NCI-H510A treated with DMSO at 0.1 percent for 48 hours (cell line): ENCODE data around the gene MYH9.
A peak's percentile ranks its signal among the peaks of the same experiment; 100 is the strongest.

Experiments used
- DNase-seq: peaks from one replicate; lab custom pipeline; 2025; lab: John Stamatoyannopoulos, UW

MYH9 gene

DNA sequence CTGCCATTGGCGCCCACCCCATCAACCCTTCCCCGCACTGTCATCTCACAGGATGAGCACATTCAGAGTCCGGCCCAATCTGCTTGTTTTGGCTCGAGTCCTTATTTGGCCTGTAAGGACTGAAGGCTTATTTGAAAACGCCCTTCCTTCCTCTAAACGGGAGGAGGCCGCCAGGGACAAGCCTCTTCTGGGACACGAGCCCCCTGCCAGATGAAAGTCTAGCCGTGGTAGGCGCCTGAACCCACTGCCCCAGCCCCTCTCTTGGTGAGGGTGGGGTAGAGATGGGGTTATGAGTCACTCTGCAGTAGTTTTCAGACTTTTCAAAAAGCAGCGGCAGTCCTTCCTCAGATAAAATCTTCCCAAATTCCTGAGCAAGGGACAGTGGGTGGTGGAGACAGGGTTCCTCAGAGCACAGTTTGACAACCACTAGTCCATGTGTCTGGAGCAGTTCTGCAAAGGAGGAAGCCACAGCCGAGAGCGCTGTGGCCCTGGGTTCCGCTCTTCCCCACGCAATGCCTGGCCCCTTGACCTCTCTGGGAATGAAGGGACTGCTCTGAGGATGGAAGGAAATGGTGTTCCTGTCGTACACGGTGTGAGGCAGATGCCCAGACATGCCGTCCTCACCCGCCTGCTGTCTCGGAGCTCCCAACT, 57.0 kb downstream of the MYH9 start:
- no peak for DNase-seq

DNA sequence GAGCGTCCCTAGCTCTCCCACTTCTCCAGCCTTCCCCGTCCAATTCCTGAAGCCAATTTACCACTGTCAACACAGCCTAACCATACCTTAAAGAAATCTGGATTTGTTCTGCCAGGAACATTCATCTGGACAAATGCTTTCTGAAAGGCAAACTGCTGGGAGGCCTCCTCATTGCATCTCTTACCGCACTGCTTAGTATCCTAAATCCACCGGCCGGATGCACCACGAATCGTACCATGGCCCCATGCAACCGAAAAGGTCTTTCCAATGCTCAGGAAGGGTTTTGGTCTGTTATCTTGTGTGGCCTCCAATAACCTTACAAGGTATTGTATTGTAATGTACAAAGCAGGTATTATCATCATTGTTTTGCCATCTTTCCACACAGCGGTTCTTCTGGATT, 57.6 kb downstream of the MYH9 start:
- no peak for DNase-seq

DNA sequence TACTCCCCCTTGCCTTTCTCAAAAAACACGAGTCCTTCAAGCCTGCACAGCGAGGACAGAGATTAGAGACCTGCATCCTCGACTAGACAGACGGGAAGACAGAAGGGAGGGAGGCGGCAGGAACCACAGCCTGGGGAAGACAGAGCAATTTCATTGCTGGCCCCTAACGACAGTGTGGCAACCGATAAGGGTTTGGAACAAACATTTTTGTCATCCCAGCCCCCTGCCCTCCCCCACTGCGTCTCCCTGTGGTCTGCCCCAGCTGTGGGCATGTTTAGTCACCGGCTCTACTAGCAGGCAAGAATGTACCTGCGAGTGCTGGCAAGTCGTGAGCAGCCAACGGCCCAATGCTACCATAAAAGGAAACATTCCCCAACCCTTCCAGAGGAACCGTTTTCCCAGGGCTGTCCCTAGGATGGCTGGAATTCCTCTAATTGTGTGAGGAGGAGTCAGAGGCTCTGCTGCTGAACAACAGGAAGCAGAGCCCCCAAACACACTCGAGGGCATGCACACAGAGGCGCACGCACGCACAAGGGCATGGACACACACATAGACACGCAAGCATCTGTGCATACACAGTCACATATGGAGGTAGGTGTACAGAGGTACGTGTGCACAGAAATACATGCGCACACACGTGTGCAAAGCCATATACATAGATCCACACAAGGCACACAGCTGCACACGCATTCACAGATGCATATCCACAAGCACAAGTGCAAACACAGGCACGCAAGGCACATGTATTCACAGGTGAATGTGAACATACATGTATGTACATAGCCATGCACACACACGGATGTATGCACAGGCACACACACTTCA, 58.3 kb downstream of the MYH9 start:
- DNase-seq = peak; percentile 67

DNA sequence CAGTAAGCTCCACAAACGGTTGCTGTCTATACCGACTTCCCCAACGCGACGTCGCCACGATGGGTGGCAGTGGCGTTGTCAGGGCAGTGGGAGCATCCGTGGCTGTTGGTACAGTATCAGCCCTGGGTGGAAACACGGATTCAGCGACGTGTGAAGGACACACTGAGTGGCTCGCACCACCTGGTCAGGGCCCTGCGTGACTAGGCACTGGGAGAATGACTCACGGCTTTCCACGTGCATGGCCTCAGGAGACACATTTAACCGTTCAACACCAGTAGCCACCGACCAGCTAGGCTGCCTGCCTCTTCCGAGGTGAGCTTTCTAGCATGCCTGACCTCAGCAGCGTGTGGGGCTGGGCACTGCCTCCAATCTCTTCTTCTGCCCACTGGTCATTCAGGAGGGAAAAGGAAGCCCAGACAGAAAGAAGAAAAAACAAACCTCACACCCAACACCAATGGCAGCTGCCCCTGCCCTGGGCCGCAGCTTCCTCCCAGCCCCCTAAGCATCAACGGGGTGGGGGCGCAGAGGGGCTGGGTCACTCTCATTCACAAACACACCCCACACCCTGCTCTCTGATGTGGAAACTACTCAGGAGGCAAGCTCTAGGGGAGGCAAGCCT, 59.0 kb downstream of the MYH9 start:
- DNase-seq = no peak

DNA sequence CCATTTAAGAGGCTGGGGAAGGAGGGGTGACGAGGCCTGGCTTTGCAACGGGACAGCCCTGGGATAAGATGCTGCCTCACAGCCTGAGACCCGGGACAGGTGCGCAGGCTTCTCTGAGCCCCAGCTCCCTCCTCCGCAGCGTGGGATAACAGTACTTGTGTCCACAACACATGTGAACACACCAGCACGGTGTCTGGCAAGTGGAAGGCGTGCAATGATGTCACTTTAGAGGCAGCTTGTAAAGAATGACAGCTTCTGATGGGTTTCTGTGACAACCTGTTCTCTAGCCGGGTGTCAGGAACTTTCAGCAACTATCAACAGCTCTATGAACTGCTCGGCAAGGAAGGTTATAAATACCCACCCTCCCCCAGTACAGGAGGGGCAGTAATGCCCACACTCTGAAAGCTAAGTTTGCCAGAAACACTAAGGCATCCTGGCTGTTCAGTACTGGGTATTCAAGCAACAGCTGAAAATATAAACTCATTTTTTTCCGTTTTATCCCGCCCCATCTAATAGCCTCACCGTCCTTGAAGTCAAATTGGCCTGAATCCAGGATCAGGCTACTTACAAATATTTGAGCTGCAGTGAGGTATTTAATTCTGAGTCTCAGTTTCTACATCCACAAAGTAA, 59.7 kb downstream of the MYH9 start:
- no peak for DNase-seq

DNA sequence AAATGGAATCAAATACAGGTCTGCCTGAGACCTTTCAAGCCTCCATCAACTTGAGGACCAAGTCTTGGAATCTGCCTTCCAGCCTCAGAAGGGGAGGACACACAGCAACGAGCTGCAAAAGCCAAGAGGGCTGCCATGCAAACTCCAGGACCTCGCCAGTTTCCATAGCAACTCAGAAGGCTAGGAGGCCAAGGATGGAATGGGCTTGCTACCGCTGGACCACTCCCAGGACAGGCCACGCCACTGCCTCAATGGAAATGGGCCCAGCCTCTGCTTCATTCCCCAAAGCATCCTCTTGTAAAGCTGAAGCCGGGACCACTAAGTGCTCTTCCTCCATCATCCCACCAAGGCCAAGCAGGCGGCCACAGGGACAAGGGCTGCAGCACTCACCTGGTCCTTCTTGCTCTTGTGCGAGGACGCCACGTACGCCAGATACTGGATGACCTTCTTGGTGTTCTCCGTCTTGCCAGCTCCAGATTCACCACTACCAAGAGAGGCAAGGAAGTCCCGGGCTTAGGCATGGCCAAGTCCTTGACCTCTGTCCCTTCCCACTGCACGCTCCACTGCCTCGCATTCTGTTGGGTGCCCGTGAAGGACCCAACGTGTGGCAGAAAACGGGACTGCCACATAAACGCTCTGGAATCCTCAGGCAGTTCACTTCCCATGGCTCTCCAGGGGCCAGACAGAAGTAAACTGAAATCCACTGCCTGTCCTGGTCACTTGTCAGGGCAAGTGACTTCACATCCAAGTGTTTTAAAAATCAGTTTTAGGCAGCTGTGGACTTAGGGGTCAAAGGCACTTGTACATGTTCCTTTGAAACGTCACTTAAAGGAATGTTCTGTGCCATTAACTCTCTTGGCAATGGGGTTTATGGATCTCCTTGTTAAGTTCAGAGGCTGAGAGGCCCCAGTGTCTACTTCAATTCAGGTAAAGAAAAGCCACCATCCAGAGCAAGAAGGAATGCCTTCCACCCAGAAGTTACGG, 61.3 kb downstream of the MYH9 start:
- no peak for DNase-seq

DNA sequence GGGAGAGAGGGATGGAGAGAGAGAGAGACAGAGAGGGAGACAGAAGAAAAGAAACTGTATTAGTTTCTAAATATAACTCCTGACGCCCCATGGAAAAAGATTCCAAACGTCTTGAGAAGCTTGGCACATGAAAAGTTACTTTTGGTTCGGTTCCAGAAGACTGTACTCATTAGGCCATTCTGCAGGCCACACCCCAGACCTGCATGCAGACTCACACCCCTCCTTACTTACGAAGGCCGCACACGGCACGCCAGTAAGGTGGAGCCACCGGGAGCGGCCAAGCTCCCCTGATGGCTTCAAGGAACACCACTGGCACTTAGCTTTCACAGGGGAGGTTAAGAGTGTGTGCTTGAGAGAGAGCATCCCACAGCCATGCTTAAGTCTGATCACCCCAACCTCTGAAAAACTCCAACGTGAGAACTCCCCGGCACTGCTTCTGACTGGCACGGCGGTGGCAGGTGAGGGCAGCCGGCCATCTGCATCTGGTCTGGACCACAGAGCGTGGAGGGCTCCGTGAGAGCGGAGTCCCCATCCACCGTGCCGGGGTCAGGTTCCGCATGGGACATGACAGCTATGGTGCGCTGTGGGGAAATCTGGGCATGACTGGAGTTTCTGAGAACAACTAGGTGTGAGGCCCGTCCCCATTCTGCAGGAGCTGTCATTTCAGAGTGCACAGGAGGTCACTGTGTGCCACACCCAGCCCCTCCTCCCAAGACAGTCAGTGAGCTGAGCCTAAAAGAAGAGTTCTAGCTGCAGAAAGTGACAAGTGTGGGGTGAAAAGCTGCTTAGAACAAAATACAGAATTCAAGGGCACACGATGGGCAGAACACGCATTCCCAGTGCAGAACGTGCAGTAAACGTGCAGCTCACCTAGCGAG, 62.4 kb downstream of the MYH9 start:
- no peak for DNase-seq

DNA sequence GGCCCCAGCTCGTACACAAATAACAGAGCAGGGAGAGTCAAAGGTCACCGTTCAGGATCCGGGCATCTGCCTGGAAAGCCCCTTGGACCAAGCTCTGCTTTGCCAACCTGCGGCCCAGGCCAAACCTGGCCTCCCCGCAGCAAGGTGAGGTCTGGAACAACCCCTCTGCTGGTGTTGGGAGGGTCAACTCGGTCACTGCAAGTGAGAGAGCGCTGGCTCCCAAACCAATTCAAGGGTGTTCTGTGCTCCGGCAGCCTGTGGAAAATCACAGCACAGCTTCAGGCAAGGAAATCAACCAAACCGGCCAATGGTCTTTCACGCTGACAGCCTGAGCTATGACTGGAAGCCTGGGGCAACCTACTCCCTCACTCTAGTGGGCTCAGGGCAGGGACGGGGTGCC, 63.4 kb downstream of the MYH9 start:
- no peak for DNase-seq

DNA sequence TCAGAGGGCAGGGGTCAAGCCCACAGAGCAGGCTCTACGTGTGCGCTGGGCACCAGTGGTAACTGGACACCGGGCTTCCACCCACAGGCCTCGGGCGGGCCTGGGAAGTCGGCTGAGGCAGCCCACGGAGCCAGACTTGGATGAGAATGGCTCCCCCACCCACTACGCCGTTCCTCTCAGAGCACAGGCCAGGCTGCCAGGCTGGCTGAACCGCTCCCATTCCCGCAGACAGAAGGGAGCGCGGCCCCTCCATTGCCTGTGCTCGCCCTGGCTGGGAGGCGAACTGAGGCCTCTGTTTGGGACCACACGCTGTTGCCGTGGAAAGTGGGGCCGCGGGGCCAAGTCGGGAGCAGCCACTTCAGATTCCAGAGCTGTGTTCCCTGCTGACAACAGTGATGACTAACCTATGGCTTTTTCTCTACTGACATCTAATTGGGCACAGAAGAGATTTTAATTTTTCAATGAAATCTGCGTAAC, 63.9 kb downstream of the MYH9 start:
- no peak for DNase-seq

DNA sequence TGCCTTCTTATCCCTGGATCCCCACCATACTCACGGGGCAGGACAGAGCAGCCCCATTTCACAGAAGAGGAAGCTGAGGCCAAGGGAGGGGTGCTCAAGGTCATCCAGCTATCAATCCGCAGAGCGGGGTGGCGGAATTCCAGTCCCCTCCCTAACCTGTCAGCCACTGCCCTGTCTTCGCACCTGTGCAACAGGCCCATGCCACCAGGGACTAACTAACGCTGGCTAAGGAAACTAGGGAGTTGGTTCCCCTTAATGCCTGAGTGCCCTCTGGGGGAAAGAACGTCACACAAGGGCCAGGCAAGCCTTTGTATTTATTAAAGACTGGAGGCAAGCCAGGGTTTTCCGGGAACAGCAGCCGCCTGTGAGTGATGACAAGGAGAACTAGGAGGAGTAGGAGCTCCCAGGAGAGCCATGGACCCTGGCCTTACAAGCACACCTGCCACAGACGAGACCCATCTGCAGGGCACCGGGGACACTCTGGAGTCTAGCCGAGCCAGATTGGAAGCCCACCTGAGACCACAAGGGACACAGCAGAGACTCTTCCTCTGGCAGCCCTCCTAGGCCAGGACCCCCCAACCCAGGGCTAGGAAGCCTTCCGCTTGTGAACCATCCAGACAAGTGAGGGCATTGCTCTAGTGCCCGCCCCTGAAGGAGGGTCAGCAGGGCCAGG, 64.4 kb downstream of the MYH9 start:
- no peak for DNase-seq

DNA sequence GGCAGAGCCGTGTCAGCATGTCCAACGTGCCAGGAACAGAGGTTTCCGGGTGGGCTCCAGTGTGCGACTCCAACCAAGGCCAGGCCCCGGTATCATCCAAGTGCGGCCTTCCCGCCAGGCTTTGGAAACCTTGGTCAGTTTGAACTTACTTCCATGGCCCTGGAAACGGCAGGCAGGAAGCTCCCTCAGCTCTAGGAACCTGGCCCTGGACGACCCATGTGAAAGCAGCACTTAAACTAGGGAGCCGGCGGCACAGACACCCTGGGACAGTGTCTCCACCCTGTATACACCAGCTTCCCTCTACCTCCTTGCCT, 65.2 kb downstream of the MYH9 start:
- no peak for DNase-seq

DNA sequence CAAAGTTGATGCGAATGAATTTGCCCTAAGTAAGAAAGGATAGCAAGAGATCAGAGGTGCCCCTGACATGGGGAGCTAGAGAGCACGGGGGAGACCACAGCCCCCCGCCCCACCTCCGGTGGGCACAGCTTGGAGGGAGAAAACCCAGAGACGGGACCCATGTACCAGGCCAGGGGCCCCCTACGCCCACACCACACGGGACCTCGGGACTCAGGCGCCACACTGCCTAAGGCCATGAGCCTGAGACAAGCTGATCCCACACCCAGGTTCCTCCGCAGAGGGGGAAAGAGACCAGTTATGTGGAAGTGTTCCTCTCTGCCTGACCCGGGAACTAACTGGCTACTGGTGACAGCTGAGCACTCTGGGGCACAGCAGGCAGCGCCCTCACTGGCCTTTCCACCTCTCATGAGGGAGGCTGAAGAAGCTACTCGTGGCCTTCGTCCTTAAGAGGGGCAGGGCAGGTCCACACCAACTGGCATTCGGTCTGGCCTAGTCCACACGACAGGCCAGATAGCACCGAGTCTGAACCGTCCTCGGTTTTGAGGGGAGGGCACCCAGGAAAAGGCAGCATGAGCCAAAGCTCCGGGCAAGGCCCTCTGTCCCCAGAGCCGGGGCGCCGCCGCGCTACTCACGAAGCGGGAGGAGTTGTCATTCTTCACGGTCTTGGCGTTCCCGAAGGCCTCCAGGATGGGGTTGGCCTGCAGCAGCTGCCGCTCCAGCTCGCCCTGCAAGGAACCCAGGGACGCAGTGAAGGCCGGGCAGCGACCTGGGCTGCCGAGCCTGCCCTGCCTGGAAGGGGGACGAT, 65.8 kb downstream of the MYH9 start:
- no peak for DNase-seq

DNA sequence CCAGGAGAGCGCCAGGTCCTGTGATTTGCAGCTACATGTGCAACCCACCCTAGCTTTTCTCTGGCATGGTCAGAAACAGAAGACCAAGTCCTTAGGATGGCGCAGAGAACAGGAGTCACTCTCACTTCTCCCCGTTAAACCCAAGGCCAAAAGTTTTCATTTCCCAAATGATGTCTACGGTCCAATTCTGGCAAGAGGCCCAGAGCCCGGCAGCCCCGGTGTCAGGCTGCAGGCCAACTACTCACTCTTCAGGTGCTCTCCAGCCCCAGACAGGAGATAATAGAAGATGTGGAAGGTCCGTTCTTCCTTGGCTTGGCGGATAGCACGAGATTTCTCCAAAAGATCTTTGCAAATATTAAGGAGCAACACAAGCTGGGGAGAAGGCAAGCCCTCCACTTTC, 67.2 kb downstream of the MYH9 start:
- no peak for DNase-seq

DNA sequence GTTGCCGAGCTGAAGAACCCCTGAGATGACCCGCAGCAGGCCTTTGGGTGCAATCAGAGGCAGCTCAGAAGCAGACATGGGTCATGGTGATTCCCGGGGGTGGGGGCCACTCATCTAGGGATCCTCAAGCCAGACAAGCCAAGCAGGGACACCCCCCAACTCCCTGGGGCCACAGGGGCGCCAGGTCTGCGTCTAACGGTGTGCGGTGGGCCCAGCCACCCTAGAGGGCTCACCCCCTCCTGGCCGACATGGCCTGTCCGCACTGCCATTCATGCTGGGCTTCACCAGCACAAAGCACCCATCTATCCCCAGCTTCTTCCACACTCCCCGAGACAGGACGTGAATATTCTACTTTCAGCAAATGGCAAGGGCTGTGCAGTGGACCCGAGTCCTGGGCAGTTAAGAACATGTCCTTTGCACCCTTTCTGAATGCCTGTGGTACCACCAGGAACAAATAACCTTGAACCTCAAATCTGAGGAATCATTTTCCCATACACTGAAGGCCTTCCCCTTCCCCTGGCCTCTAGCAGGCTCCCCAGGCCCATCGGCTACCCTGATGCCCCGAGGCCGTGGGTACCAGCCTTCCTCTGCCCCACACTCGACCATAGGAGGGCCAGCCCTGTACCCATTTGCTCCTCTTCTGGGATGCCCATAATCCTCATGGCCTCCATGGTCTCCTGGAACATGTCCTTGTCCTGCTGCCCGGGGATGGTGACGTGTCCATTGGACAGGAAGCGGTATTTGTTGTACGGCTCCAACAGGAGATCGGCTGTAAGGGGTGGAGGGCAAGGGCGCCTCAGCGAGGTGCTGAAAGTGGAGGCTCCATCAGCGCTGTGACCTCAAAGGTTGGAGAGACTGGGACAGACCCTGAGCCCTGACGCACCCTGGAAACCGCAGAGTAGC, 67.9 kb downstream of the MYH9 start:
- DNase-seq = no peak

DNA sequence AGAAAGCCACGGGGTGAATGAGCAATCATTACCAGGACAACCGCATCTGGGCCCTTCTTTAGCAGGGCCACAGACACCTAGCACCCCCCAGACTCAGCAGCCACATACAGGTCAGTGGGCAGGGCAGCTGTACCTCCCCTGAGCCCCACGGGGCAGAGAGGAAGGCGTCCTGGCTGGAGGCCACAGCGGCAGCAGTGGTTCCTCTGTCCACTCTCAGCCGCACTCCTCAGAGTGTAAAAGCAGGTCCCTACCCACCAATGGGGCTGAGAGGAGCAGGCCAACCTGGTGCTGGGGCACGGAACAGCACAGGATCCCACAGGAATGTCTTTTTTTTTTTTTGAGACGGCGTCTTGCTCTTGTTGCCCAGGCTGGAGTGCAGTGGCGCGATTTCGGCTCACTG, 69.3 kb downstream of the MYH9 start:
- DNase-seq = no peak

DNA sequence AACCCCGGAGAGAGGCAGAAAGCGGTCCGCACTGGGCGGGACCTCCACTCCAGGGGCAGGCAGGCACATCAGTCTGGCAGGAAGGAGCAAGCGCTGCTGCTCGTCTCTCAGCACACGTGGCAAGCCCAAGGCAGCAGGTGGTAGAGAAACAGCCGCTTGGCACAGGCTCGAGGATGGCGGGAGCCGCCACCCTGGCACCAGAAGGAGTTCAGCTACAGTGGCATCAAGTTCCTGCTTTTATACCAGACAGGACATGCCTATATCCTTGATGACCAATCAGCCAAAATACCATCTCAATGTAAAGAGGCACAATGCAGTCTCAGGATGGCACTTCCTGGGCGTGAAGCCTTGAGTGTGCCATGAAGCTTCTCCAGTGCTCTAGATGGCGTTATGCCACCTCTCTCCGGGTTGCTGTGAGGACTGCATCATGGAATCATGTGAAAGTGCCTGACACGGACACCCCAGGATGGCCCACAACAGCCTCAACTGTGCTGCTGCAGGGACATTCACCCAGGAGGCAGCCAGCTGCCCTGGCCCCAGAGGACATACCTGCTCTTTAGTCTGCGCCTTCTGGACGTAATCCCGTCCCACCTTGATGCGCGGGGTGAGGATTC, 70.0 kb downstream of the MYH9 start:
- no peak for DNase-seq

DNA sequence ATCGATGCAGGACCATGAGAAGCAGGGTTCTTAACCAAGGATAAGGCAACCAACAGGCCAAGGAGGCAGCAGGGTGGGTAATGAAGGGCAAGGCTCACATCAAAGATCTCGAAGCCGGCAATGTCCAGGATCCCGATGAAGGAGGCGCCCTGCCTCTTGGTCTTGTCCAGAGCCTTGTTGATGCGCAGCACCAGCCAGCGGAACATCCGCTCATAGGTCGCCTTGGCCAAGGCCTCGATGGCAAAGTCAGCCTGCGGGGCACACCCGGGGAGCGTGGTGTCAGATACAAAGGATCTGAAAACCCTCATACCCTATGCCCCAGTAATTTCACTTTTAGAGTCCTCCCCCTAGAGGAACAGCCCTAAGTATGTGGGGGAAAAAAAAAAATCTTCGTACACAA, 71.3 kb downstream of the MYH9 start:
- DNase-seq = no peak

DNA sequence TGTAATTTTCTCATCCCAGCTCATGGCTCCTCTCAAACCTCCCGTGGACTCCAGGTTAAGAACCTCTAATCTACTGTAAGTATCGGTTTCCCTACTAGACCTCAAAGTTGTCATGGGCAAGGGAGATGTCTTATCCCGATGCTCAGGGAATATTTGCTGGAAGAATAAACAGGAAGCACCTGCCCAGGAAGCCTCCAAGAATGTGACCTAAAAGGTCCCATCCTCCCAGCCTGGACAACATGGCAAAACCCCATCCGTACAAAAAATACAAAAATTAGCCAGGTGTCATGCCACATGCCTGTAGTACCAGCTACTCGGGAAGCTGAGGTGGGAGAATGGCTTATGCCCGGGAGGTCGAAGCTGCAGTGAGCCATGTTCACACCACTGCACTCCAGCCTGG, 72.4 kb downstream of the MYH9 start:
- no peak for DNase-seq
